GM12878 (cell line): ENCODE results near the gene PRKCB. TPM values are rescaled to one million over a fixed set of nuclear protein-coding genes. Genes with fewer than 3 reads are reported as not detected.

Experiments
- ATF2 ChIP-seq: IDR thresholded peaks from 2 replicates; pipeline ENCODE4 v1.6.1; 2012; ENCODE audit warnings: low read length, inconsistent platforms
- CEBPB ChIP-seq, 2 experiments: fragments of 150-350 bp in 1 of 2; IDR thresholded peaks; 2 replicates each; pipeline ENCODE4 v1.6.1; 2012 to 2014; ENCODE audit warnings: low read depth in 2 of 2, low read length in 2 of 2, borderline replicate concordance in 1 of 2, inconsistent platforms in 1 of 2
- CTCF ChIP-seq, 3 experiments: IDR thresholded peaks in 2 of 3; conservative IDR thresholded peaks in 1 of 3; 2 replicates each; pipeline ENCODE4 v1.5.1; 2011; ENCODE audit warnings: low read depth in 3 of 3, low read length in 3 of 3, mild to moderate bottlenecking in 3 of 3, control low read depth in 2 of 3, moderate library complexity in 2 of 3, inconsistent platforms in 1 of 3, mixed read lengths in 1 of 3; ENCODE audit not compliant: control insufficient read depth in 2 of 3, insufficient read depth in 1 of 3; ENCODE audit errors: extremely low read depth in 1 of 3
- HDGF ChIP-seq: fragments of 450-650 bp; IDR thresholded peaks from 2 replicates; pipeline ENCODE4 v1.6.1; 2016; ENCODE audit warnings: antibody characterized with exemption
- MLLT1 ChIP-seq: fragments of 450-650 bp; IDR thresholded peaks from 2 replicates; pipeline ENCODE4 v1.6.1; 2016; ENCODE audit warnings: mild to moderate bottlenecking
- NBN ChIP-seq: fragments of 450-650 bp; IDR thresholded peaks from 2 replicates; pipeline ENCODE4 v1.6.1; 2016
- RELB ChIP-seq: fragments of 450-650 bp; IDR thresholded peaks from 2 replicates; pipeline ENCODE4 v1.6.1; 2017; ENCODE audit warnings: low read depth, mild to moderate bottlenecking, moderate library complexity
- SREBF2 ChIP-seq: IDR thresholded peaks from 2 replicates; pipeline ENCODE4 v1.6.1; 2012; ENCODE audit warnings: mild to moderate bottlenecking, low read length
- ZBTB33 ChIP-seq: fragments of 450-650 bp; IDR thresholded peaks from 2 replicates; pipeline ENCODE4 v1.6.1; 2017; ENCODE audit warnings: mild to moderate bottlenecking
- ZBTB4 ChIP-seq: fragments of 450-650 bp; formaldehyde crosslinking; IDR thresholded peaks from 2 replicates; pipeline ENCODE4 v1.4.0; 2022; ENCODE audit warnings: mild to moderate bottlenecking, moderate library complexity
- ZNF687 ChIP-seq: fragments of 450-650 bp; IDR thresholded peaks from 2 replicates; pipeline ENCODE4 v1.6.1; 2017; ENCODE audit warnings: mild to moderate bottlenecking, moderate library complexity
- polyA plus RNA-seq, 11 experiments: library from polyadenylated mRNA; depleted of rRNA in 4 of 11; unstranded in 6 of 11; stranded (reverse) in 5 of 11; fragments of >200 nt; fragmentation: Nextera tagmentation in 4 of 11; fragmentation: Illumina TruSeq in 1 of 11; extraction: Ambion mirVana in 4 of 11; extraction: Trizol in 1 of 11; gene quantifications; 1 replicate in 1 of 11; 2 replicates in 10 of 11; pipeline versions ENCODE4 v1.2.1 to v1.2.3, GENCODE V29; 2011 to 2016; ENCODE audit warnings: inconsistent platforms in 2 of 11, missing spikeins in 2 of 11, low read depth in 1 of 11
- total RNA-seq, 4 experiments: library from RNA; depleted of rRNA in 3 of 4; stranded (reverse); fragments of >200 nt in 3 of 4; fragmentation: Illumina TruSeq in 1 of 4; extraction: Trizol in 1 of 4; gene quantifications; 2 replicates each; pipeline versions ENCODE4 v1.2.1 to v1.2.3, GENCODE V29; 2013 to 2021

Gene PRKCB
- total and polyA plus RNA-seq, 10 of the 15 experiments (the other 5 are each of a cell fraction or from before 2014, with no cell fraction given): 21.4 to 158 (median 97.3) TPM

- TF ChIP-seq ZBTB4 (no peak), HDGF (peak; percentile 48; the same call in 1 of the 2 replicates), ZBTB33 (no peak), MLLT1 (0 out of 2 replicates have a peak, but pooled peaks have one; percentile 46), NBN (peak; percentile 65; the same call in 1 of the 2 replicates), RELB (peak; percentile 82), SREBF2 (no peak), CTCF (IDR thresholded peaks at IDR 0.05 in 2 of 3, conservative IDR thresholded peaks at IDR 0.05 in 1 of 3; ENCODE audit: control insufficient read depth in 2 of 3, extremely low read depth in 1 of 3, insufficient read depth in 1 of 3, low read depth in 3 of 3, low read length in 3 of 3) (no peak), ATF2 (peak; percentile 92), CEBPB (IDR thresholded peaks at IDR 0.05; ENCODE audit: borderline replicate concordance in 1 of 2, low read depth in 2 of 2, low read length in 2 of 2) (no peak), ZNF687 (peak; percentile 71)
Observed at GRCh38 chr16:24013864-24014645, 178.3 kb downstream of the PRKCB start (continued).
